Body of pancreas (tissue), 4 donors: ENCODE data around the gene NRXN2. TPM values are rescaled to one million over a fixed set of nuclear protein-coding genes. Genes with fewer than 3 reads are reported as not detected.

ENCODE experiments used
- ATAC-seq: fragments of 150-250 bp; one replicate; pipeline ENCODE4 v1.9.1; 2016
- DNase-seq, 4 donors: peaks; one replicate each; pipeline ENCODE4 v3.0.0-alpha.2; 2019
- H3K27ac ChIP-seq, 4 donors: fragments of 200-600 bp; sonication (generic); 1 replicate in 3 of 4; 2 replicates in 1 of 4; pipeline versions ENCODE4 v1.5.1 to v1.6.1; 2016 to 2019; ENCODE audit warnings: mild to moderate bottlenecking in 1 of 4, mixed read lengths in 1 of 4, moderate library complexity in 1 of 4
- H3K27me3 ChIP-seq, 2 donors: fragments of 200-600 bp; sonication (generic); one replicate each; pipeline ENCODE4 v1.6.0; 2016; ENCODE audit warnings: mild to moderate bottlenecking in 1 of 2
- H3K36me3 ChIP-seq, 2 donors: fragments of 200-600 bp; sonication (generic); replicated peaks in 1 of 2; 2 replicates each; pipeline ENCODE4 v1.5.1; 2016; ENCODE audit warnings: low read depth in 2 of 2; ENCODE audit not compliant: insufficient read depth in 1 of 2
- H3K4me1 ChIP-seq: fragments of 200-600 bp; sonication (generic); one replicate; pipeline ENCODE4 v1.6.0; 2016
- H3K4me3 ChIP-seq, 2 donors: fragments of 200-600 bp; sonication (generic); 1 replicate in 1 of 2; 2 replicates in 1 of 2; pipeline ENCODE4 v1.5.1; 2016 to 2019
- H3K9me3 ChIP-seq, 3 donors: fragments of 200-600 bp; sonication (generic); 1 replicate in 2 of 3; 2 replicates in 1 of 3; pipeline ENCODE4 v1.5.1; 2016
- POLR2A ChIP-seq, 3 donors: fragments of 450-650 bp; IDR thresholded peaks; one replicate each; pipeline ENCODE4 v1.6.1; 2016; ENCODE audit warnings: antibody characterized with exemption in 3 of 3, mild to moderate bottlenecking in 2 of 3
- WGBS, 2 donors: methylation state at CpG; one replicate each; pipeline ENCODE4 v1.1.5; 2017; 5-methylcytosine and 5-hydroxymethylcytosine counted together
- intact Hi-C: fragments of 100-400 bp; cut with DNase I; formaldehyde crosslinking; loops from one replicate; pipeline ENCODE4 v1.15.1; 2023
- total RNA-seq, 2 donors: library from RNA; depleted of rRNA; stranded (reverse); fragments of >200 nt; gene quantifications; one replicate each; pipeline ENCODE4 v1.1.0, GENCODE V29; 2016
- TF ChIP-seq, protein P1 (sequence below), 7 experiments: fragments of 450-650 bp in 4 of 7; fragments of 200-600 bp in 3 of 7; sonication (generic) in 3 of 7; IDR thresholded peaks; one replicate each; pipeline ENCODE4 v1.5.1; 2016 to 2019; ENCODE audit warnings: antibody characterized with exemption in 7 of 7

Gene NRXN2
- total RNA-seq, 2 donors from 2014 or later, result 1.3 to 4.9 TPM

DNA sequence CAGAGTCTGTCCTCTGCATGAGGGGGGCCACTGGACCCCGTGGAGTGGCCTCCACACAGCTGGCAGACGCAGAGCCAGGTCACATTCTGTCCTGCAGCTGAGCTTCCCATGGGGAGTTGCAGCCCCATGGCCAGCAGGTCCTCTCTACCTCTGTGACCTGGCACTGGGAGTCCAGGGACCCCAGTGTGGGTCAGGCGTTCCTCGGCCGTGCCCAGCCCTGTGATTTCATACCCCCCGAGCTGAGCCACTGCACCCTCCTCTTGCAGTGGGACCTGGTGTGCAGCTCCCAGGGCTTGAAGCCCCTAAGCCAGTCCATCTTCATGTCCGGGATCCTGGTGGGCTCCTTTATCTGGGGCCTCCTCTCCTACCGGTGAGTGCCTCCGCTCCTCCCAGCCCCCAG is 164.1 kb downstream of the NRXN2 start:
- peaks cover 22% of the 10 kb centered on the region for H3K4me1 ChIP-seq
- intact Hi-C loops, result no loop called here
- H3K27me3 ChIP-seq, result no peaks in the 10 kb centered on the region
- TF ChIP-seq, protein P1, sequence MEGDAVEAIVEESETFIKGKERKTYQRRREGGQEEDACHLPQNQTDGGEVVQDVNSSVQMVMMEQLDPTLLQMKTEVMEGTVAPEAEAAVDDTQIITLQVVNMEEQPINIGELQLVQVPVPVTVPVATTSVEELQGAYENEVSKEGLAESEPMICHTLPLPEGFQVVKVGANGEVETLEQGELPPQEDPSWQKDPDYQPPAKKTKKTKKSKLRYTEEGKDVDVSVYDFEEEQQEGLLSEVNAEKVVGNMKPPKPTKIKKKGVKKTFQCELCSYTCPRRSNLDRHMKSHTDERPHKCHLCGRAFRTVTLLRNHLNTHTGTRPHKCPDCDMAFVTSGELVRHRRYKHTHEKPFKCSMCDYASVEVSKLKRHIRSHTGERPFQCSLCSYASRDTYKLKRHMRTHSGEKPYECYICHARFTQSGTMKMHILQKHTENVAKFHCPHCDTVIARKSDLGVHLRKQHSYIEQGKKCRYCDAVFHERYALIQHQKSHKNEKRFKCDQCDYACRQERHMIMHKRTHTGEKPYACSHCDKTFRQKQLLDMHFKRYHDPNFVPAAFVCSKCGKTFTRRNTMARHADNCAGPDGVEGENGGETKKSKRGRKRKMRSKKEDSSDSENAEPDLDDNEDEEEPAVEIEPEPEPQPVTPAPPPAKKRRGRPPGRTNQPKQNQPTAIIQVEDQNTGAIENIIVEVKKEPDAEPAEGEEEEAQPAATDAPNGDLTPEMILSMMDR (IDR thresholded peaks at IDR 0.05), result no peak
- no peak for TF ChIP-seq POLR2A (IDR thresholded peaks at IDR 0.05)
- no peaks in the 10 kb centered on the region for H3K36me3 ChIP-seq
- no peak overlapping the region for H3K4me3 ChIP-seq
- DNase-seq (no peak), ATAC-seq (no peak)
- H3K27ac ChIP-seq, result no peak overlapping the region
- WGBS, 2 donors, result 73 to 87% methylated on average over 8 to 9 of the region's 9 CpGs
- H3K9me3 ChIP-seq, result no peaks in the 10 kb centered on the region

DNA sequence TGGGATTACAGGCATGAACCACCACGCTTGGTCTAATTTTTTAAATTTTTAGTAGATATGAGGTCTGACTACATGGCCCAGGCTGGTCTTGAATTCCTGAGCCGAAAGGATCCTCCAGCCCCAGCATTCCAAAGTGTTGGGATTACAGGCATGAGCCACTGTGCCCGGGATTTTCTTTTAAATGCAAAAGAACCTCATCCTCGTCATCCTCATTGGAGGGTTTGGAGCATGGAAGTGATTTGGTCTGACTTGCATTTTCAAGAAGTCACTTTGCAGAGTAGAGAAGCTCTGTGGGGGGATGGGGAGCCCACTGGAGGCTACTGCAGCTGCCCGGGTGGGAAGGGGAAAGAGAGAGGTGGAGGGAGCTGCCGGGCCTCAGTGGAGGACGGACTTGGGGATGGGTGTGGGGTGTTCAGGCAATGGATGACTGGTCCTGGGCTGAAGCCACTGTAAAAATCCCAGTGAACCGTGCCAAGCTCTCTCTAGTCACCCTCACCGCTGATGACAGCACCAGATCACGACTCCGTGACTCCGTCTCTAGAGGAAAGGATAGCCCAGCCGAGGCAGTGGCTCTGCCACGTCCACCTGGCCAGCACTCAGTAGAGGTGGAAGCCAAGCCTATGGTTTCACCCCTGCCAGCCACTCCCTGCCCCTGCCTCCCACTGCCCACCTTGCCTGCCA is 164.8 kb downstream of the NRXN2 start:
- Histone ChIP-seq H3K27ac (no peak overlapping the region), H3K4me3 (no peak overlapping the region), H3K36me3 (no peaks in the 10 kb centered on the region), H3K27me3 (no peaks in the 10 kb centered on the region), H3K4me1 (peaks cover 28% of the 10 kb centered on the region), H3K9me3 (no peaks in the 10 kb centered on the region)
- intact Hi-C loops, result no loop called here
- TF ChIP-seq, protein P1 (IDR thresholded peaks at IDR 0.05), result no peak
- ATAC-seq (no peak), DNase-seq (peak in 1 of 4 donors; percentile 8)
- WGBS, 2 donors, result 82 to 85% methylated on average over 10 to 14 of the region's 14 CpGs

- 87 to 93% methylated on average over 6 to 12 of the region's 12 CpGs for WGBS, 2 donors
Measured at GRCh38 chr11:64556721-64557250, 166.2 kb downstream of the NRXN2 start.

More at GRCh38 chr11:64556721-64557250, 166.2 kb downstream of the NRXN2 start:
- intact Hi-C loops, result no loop called here
- Histone ChIP-seq H3K36me3 (no peaks in the 10 kb centered on the region), H3K4me1 (peaks cover 28% of the 10 kb centered on the region), H3K27me3 (no peaks in the 10 kb centered on the region), H3K4me3 (no peak overlapping the region), H3K27ac (no peak overlapping the region), H3K9me3 (no peaks in the 10 kb centered on the region)
- DNase-seq (no peak), ATAC-seq (no peak)
- TF ChIP-seq, protein P1 (IDR thresholded peaks at IDR 0.05), result no peak
- no peak for TF ChIP-seq POLR2A (IDR thresholded peaks at IDR 0.05)

Other genes with a start within 250 kb of the NRXN2 start
- gene SLC22A11, start 167.3 kb downstream of the NRXN2 start, total RNA-seq, result not detected
- not detected for gene SLC22A12, start 132.0 kb downstream of the NRXN2 start, total RNA-seq
- gene RASGRP2, start 20.9 kb upstream of the NRXN2 start, total RNA-seq, result 10 to 100 TPM in 1 of 2 donors, 1 to 10 TPM in 1; 4.6 to 17.9 TPM
- gene PYGM, start 36.8 kb upstream of the NRXN2 start, total RNA-seq, result 1 to 10 TPM in 1 of 2 donors, under 1 TPM in 1; 0.78 to 4.3 TPM
- gene SF1, start 55.3 kb upstream of the NRXN2 start, total RNA-seq, result 100 to 1,000 TPM; 150 to 470 TPM
- gene MAP4K2, start 80.0 kb upstream of the NRXN2 start, total RNA-seq, result 10 to 100 TPM; 10.4 to 18.1 TPM
- gene MEN1, start 87.4 kb upstream of the NRXN2 start, total RNA-seq, result 10 to 100 TPM; 18.8 to 18.9 TPM
- gene CDC42BPG, start 121.5 kb upstream of the NRXN2 start, total RNA-seq, result 10 to 100 TPM; 13.5 to 18.9 TPM
- 10 to 100 TPM; 18.7 to 45.2 TPM for gene EHD1, start 155.4 kb upstream of the NRXN2 start, total RNA-seq
- 10 to 100 TPM; 16.3 to 34.3 TPM for gene ATG2A, start 194.0 kb upstream of the NRXN2 start, total RNA-seq
- gene PPP2R5B, start 201.5 kb upstream of the NRXN2 start, total RNA-seq, result 10 to 100 TPM; 12.7 to 35.6 TPM
- 10 to 100 TPM in 1 of 2 donors, 1 to 10 TPM in 1; 7.3 to 18.5 TPM for gene GPHA2, start 212.7 kb upstream of the NRXN2 start, total RNA-seq
- gene MAJIN, start 248.9 kb upstream of the NRXN2 start, total RNA-seq, result under 1 TPM in 1 of 2 donors, not detected in 1; 0.78 TPM